ENCODE measurements around the gene TPCN1.
A peak's percentile ranks its signal among the peaks of the same experiment; 100 is the strongest.

TPCN1 gene

GRCh38 chr12:113333877-113334785 is 112.9 kb downstream of the TPCN1 start:
- no peak for DNase-seq (ENCODE audit: low read depth, low spot score)

- peak; percentile 71 for DNase-seq (ENCODE audit: low read depth, low spot score)
These were observed 113.7 kb downstream of the TPCN1 start, which contains the start of gene SLC8B1 for GRCh38 chr12:113334786-113335539. Gene SLC8B1, minus strand, starts transcription at chr12:113335109. Its CDS starts 2,231 bp downstream, at chr12:113332878.

GRCh38 chr12:113339540-113339939 is 118.3 kb downstream of the TPCN1 start:
- DNase-seq (ENCODE audit: low read depth, low spot score), result no peak

GRCh38 chr12:113340061-113340460 is 118.8 kb downstream of the TPCN1 start:
- no peak for DNase-seq (ENCODE audit: low read depth, low spot score)

GRCh38 chr12:113341535-113341934 is 120.3 kb downstream of the TPCN1 start:
- DNase-seq (ENCODE audit: low read depth, low spot score), result no peak

- DNase-seq (ENCODE audit: low read depth, low spot score), result no peak
These were observed 124.1 kb downstream of the TPCN1 start for GRCh38 chr12:113345318-113345717.

GRCh38 chr12:113346353-113346752 is 125.1 kb downstream of the TPCN1 start:
- no peak for DNase-seq (ENCODE audit: low read depth, low spot score)

GRCh38 chr12:113347107-113347506 is 125.8 kb downstream of the TPCN1 start:
- DNase-seq (ENCODE audit: low read depth, low spot score), result no peak

- no peak for DNase-seq (ENCODE audit: low read depth, low spot score)
These were observed 126.6 kb downstream of the TPCN1 start for GRCh38 chr12:113347892-113348291.
